HG03064 (cell line): Measurements from ENCODE around the gene HNRNPDL.
A peak's percentile ranks its signal among the peaks of the same experiment; 100 is the strongest.
"Not testable (repeated sequence)": the region's sequence is repeated elsewhere in the genome, so short reads cannot be mapped to it uniquely, and the experiment has no call there.

Experiments
- ATAC-seq: cut with Tn5 transposase; IDR thresholded peaks from one replicate; pipeline ENCODE4 v1.9.1; 2021; ENCODE audit warnings: low read depth; ENCODE audit not compliant: unreplicated experiment

Gene HNRNPDL

GRCh38 chr4:82433791-82434190, 3.5 kb upstream of the HNRNPDL start:
- no peak for ATAC-seq

GRCh38 chr4:82432596-82432995, 2.3 kb upstream of the HNRNPDL start:
- ATAC-seq: no peak

GRCh38 chr4:82431831-82432230, 1.6 kb upstream of the HNRNPDL start:
- ATAC-seq: no peak

GRCh38 chr4:82430964-82431745, 893 bp upstream of the HNRNPDL start:
- ATAC-seq: no peak

GRCh38 chr4:82429728-82430192, 502 bp downstream of the HNRNPDL start:
- peak; percentile 15 for ATAC-seq

GRCh38 chr4:82428969-82429727, 1.1 kb downstream of the HNRNPDL start:
- ATAC-seq: peak; percentile 57

- ATAC-seq: no peak
Observed at GRCh38 chr4:82428526-82428968, 1.7 kb downstream of the HNRNPDL start.

DNA sequence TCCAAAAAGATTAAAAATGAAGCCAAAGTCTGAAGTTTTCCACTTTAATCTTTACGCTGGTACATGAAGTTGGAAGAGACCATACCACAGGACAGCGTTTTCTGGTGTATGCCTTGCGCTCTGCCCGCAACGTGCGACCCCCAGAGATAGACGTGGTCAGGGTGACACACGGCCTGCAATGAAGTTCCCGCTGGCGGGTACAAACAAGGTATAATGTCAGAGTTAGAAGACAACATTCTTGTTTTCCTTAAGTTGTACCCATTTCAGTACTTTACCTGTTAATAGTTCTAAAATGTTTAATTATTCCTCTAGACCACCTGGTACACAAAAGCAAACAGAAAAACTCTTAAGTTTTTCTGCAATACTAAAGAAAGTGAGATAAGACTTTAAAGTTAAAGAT, 4.8 kb downstream of the HNRNPDL start:
- ATAC-seq: no peak

DNA sequence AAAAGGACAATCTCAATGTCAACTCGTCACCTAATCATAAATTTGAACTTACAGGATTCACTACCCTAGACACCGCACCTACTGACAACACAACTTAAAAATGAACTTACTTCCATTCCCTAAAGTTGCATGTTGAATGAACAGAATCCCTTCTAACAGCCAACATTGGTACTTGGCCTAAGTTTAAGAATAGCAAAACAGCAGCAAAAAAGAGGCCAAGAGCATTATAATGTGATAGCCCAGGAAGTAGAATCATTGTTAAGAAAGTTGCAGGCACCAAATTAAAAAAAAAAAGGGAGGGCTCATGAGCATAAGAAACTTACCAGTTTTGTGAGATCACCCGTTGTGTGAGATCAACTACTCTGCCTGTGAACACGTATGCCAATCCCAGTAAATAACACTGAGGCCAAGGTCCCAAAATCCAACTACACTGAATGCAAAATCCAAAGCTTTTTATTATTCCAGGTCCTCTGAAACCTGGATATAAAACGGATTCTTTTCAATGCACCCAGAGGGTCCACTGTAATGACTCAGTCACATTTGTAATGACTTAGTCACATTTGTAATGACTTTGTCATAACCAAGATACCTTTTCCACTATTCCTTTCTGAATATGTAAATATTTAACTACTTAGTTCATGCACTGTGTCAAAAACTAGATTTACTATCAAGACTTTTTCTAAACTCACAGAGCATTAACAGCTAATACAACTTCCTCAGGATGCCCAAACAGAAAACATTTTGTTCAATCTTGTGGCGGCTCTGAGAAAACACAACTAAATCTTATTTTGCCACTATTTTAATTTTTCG, 6.8 kb downstream of the HNRNPDL start:
- no peak for ATAC-seq

DNA sequence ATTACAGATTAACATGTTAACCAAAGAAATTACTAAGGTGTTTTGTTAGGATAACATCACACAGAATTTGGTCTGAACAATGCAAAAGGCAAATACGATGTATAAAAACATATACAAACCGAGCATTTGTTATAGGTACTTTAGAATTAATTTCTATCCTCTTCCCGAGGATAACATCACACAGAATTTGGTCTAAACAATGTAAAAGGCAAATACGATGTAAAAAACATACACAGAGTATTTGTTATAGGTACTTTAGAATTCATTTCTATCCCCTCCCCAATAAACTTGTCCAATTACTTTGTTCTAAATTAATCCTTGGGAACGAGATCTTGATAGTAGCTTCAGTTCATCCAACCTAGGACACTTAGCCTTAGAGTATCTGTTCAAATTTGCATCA, 7.6 kb downstream of the HNRNPDL start:
- no peak for ATAC-seq

- ATAC-seq: no peak
Observed at GRCh38 chr4:82421796-82422560, 8.3 kb downstream of the HNRNPDL start.

DNA sequence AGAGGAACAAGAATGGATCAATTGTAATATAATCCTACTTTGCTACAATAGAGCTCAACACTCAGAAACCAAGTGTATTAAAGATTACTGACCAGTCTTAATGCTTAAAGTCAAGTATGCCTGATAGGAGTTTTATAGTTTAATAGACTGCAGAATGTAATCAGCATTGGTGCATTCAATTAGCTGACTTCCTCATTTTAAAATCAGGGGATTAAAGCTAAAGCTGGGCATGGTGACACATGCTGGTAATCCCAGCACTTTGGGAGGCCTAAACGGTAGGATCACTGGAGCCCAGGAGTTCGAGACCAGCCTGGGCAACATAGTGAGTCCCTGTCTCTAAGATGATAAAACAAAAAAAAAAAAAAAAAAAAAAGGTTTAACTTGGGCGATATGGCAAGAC, 10.8 kb downstream of the HNRNPDL start:
- ATAC-seq: no peak

DNA sequence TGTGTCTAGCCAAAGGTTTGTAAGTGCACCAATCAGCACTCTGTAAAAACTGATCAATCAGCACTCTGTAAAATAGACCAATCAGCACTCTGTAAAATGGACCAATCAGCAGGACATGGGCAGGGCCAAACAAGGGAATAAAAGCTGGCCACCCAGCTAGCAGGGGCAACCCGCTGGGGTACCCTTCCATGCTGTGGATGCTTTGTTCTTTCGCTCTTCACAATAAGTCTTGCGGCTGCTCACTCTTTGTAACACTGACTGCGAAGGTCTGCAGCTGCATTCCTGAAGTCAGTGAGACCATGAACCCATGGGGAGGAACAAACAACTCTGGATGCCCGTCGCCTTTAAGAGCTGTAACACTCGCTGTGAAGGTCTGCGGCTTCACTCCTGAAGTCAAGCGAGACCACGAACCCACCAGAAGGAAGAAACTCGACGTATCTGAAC, 14.3 kb downstream of the HNRNPDL start:
- no peak for ATAC-seq

DNA sequence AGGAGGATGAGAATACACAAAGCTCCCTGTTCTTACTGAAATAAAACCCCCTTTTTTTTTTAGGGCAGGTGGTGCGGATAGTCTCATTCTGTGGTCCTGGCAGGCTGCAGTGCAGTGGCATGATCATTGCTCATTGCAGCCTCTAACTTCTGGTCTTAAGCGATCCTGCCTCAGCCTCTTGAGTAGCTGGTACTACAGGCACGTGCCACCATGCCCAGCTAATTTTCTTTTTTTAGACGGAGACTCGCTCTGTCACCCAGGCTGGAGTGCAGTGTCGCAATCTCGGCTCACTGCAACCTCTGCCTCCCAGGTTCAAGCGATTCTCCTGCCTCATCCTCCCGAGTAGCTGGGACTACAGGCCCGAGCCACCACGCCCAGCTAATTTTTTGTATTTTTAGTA, 15.2 kb downstream of the HNRNPDL start:
- not testable (repeated sequence) for ATAC-seq

DNA sequence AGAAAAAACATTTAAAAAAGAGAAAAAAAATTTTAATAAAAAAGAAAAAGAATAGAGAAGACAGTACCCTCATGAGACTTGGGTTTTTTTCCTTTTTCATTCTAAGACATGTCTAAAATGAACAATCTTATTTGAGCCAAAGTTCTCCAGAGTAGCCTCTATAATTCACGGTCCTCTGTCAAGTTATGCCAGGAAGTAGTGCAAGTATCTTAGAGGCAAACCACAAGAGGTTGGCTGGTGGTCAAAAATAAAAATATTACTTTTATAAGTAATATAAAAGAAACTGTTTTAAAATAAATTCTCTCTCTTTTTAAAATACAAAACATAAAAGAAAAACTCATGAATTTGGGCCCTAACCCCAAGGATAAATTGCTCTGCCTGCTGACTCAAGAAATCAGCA, 26.5 kb downstream of the HNRNPDL start:
- no peak for ATAC-seq

DNA sequence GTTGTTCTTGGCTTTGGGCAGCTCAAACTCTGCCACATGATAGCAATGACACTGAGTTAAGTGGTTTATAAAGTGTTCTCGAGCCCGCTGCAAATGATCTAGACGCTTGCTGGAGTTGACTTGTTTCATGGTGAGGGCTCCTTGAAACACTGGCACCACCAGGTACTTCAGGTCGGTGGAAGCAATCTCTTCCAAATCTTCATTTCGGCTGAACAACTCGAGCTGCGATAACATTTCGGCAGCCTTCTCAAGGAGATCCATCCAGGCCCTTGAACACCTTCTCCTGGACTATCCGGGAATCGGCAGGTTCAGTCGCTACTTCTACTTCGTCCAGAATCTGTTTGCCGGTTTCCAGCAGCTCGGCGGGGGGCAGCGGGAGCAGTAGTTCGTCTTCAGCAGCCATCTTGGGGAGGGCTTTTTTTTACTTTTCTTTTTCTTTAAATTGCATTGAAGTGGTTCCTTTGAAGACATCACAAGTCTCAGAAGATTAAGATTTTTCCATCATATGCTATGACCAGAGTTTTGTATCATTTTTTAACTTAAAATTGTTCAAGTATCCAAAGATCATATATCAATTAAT, 28.0 kb downstream of the HNRNPDL start:
- ATAC-seq: no peak

DNA sequence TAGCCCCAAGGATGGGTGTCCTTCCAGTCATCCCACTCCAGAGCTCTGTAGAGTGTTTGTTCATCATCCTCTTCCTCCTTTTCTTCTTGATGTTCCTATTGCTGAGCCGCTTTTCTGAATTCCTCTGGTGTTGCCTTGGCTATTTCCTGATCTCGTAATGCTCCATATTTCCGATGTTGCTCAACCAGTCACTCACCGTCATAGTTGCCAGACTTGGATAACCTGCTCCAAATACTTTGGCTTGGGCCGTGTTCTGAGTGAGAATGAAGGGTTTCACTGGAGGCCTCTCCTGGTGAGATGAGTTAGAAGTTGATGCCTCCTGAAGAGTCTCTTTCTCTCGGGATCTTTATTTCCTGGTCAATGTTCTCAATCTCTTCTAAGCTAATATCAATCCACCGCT, 28.7 kb downstream of the HNRNPDL start:
- no peak for ATAC-seq

GRCh38 chr4:82398263-82398662, 32.0 kb downstream of the HNRNPDL start:
- no peak for ATAC-seq

- ATAC-seq: no peak
Observed at GRCh38 chr4:82397527-82397926, 32.7 kb downstream of the HNRNPDL start.

GRCh38 chr4:82394896-82395295, 35.4 kb downstream of the HNRNPDL start:
- no peak for ATAC-seq
